GM18499 (cell line): Measurements from ENCODE around the gene VEGFA.

Experiments used
- ATAC-seq: cut with Tn5 transposase; IDR thresholded peaks from one replicate; pipeline ENCODE4 v1.9.1; 2021; ENCODE audit warnings: moderate number of reproducible peaks; ENCODE audit not compliant: insufficient read depth, unreplicated experiment

Gene VEGFA

GRCh38 chr6:43758617-43759050 is 11.4 kb upstream of the VEGFA start:
- no peak for ATAC-seq

- ATAC-seq = no peak
Measured at GRCh38 chr6:43759136-43759906, 10.7 kb upstream of the VEGFA start.

GRCh38 chr6:43759907-43760206 is 10.2 kb upstream of the VEGFA start:
- no peak for ATAC-seq

- no peak for ATAC-seq
Measured at GRCh38 chr6:43760210-43761168, 9.5 kb upstream of the VEGFA start.

GRCh38 chr6:43761666-43762409 is 8.2 kb upstream of the VEGFA start:
- no peak for ATAC-seq

- no peak for ATAC-seq
Measured at GRCh38 chr6:43762410-43762768, 7.6 kb upstream of the VEGFA start.

- no peak for ATAC-seq
Measured at GRCh38 chr6:43762966-43763695, 6.9 kb upstream of the VEGFA start.

GRCh38 chr6:43763812-43764522 is 6.0 kb upstream of the VEGFA start:
- ATAC-seq = no peak

GRCh38 chr6:43764772-43765171 is 5.2 kb upstream of the VEGFA start:
- no peak for ATAC-seq

GRCh38 chr6:43765776-43766499 is 4.1 kb upstream of the VEGFA start:
- no peak for ATAC-seq

GRCh38 chr6:43766500-43766853 is 3.5 kb upstream of the VEGFA start:
- ATAC-seq = no peak

GRCh38 chr6:43766964-43767461 is 3.0 kb upstream of the VEGFA start:
- ATAC-seq = no peak

GRCh38 chr6:43767553-43768505 is 2.2 kb upstream of the VEGFA start:
- no peak for ATAC-seq

GRCh38 chr6:43768506-43768860 is 1.5 kb upstream of the VEGFA start:
- ATAC-seq = no peak

- no peak for ATAC-seq
Measured at GRCh38 chr6:43768983-43769525, 957 bp upstream of the VEGFA start.

GRCh38 chr6:43770372-43771209 is 580 bp downstream of the VEGFA start:
- no peak for ATAC-seq
